HEK293T (cell line): ENCODE data around the gene NEK3.
"Not testable (repeated sequence)": the region's sequence is repeated elsewhere in the genome, so short reads cannot be mapped to it uniquely, and the experiment has no call there.

Source experiments
- FOXM1 ChIP-seq: fragments of 450-650 bp; IDR thresholded peaks from 2 replicates; pipeline ENCODE4 v1.6.1; 2017; ENCODE audit warnings: mild to moderate bottlenecking, borderline replicate concordance
- HDGF ChIP-seq: fragments of 450-650 bp; IDR thresholded peaks from 2 replicates; pipeline ENCODE4 v1.6.1; 2017; ENCODE audit warnings: antibody characterized with exemption, borderline replicate concordance
- SUZ12 ChIP-seq: fragments of 450-650 bp; IDR thresholded peaks from 2 replicates; pipeline ENCODE4 v1.6.1; 2016; ENCODE audit warnings: mild to moderate bottlenecking
- TARDBP ChIP-seq: fragments of 450-650 bp; IDR thresholded peaks from 2 replicates; pipeline ENCODE4 v1.6.1; 2016

GRCh38 chr13:52202506-52202905 lies 43.1 kb upstream of the NEK3 start:
- TF ChIP-seq TARDBP, FOXM1, HDGF, SUZ12: not testable (repeated sequence)
